SK-N-MC (cell line): ENCODE measurements around the gene NAA60.

Experiments
- DNase-seq: peaks from one replicate; pipeline ENCODE4 v3.0.0-alpha.2; 2011; ENCODE audit warnings: low read depth, low spot score
- H3K27ac ChIP-seq: fragments of 200-600 bp; sonication (generic); 2 replicates; pipeline ENCODE4 v1.5.1; 2016; ENCODE audit warnings: mixed run types
- H3K36me3 ChIP-seq: fragments of 200-600 bp; sonication (generic); 2 replicates; pipeline ENCODE4 v1.6.1; 2017; ENCODE audit warnings: antibody characterized with exemption, low read length, mixed read lengths; ENCODE audit not compliant: insufficient read depth
- H3K4me3 ChIP-seq: fragments of 200-600 bp; sonication (generic); 2 replicates; pipeline ENCODE4 v1.5.1; 2016
- H3K9ac ChIP-seq: fragments of 200-600 bp; sonication (generic); 2 replicates; pipeline ENCODE4 v1.8.0; 2017; ENCODE audit warnings: mixed run types, mixed read lengths; ENCODE audit not compliant: insufficient read length
- H3K9me3 ChIP-seq: fragments of 200-600 bp; sonication (generic); 2 replicates; pipeline ENCODE4 v1.6.1; 2017; ENCODE audit warnings: low read depth, mild to moderate bottlenecking, antibody characterized with exemption, low read length, moderate library complexity, mixed read lengths
- EZH2 ChIP-seq: fragments of 200-600 bp; sonication (generic); IDR thresholded peaks from one replicate; pipeline ENCODE4 v1.6.1; 2017; ENCODE audit warnings: antibody characterized with exemption
- FOXP2 ChIP-seq: optimal IDR thresholded peaks from 2 replicates; pipeline ENCODE3; 2011; ENCODE audit warnings: mild to moderate bottlenecking, moderate library complexity; ENCODE audit not compliant: insufficient read depth; ENCODE audit errors: extremely low read length, control extremely low read depth
- POLR2AphosphoS5 ChIP-seq: IDR thresholded peaks from 2 replicates; pipeline ENCODE4 v1.6.1; 2012; ENCODE audit warnings: mild to moderate bottlenecking, low read depth, low read length, borderline replicate concordance

Gene NAA60

DNA sequence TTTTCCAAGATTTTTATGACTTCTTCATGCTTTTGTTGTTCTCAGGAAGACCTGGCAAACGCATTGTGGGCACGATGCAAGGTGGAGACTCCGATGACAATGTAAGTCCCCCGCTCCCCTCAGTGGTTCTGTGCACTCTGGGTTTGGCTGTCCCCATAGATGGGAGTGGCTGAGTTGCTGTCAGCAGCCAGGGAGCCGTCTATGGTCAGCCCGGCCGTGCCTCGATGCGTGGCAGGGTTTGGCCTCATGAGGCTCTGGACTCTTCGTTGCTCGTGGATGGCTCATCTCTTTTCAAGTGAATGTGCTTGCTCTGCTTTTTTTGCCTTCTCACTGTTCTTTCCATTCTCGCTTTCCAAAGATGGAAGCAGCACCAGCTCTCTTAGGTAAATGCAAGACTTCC, 89.3 kb downstream of the NAA60 start:
- no peak overlapping the region for H3K9ac ChIP-seq
- no peak overlapping the region for H3K4me3 ChIP-seq
- peaks cover 29% of the 10 kb centered on the region for H3K36me3 ChIP-seq
- no peak overlapping the region for H3K27ac ChIP-seq
- no peak for TF ChIP-seq EZH2
- TF ChIP-seq FOXP2 = no peak
- TF ChIP-seq POLR2AphosphoS5 = no peak
- no peaks in the 10 kb centered on the region for H3K9me3 ChIP-seq
- DNase-seq = no peak

DNA sequence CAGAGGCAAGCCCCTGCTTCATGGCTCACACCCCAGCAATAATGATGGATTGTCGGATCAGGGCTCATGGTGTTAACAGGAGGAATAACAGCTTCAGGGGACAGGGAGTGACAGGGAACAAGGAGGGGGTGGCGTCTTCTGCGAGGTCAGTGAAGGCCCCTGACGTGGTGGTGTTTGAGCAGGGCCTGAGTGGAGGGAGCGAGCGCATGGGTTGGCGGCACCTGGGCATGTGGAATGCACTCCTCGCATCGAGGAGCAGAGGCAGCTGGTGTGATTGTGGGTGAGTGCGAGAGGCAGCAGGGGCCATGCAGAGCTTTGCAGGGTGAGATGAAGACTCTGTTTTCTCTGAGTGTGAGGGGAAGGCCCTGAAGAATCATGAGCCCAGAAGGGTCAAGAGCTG, 90.6 kb downstream of the NAA60 start:
- H3K36me3 ChIP-seq = peaks cover 30% of the 10 kb centered on the region
- no peak for DNase-seq
- H3K9ac ChIP-seq = no peak overlapping the region
- no peak for TF ChIP-seq EZH2
- no peak for TF ChIP-seq FOXP2
- TF ChIP-seq POLR2AphosphoS5 = no peak
- H3K27ac ChIP-seq = no peak overlapping the region
- H3K9me3 ChIP-seq = no peaks in the 10 kb centered on the region
- H3K4me3 ChIP-seq = no peak overlapping the region

DNA sequence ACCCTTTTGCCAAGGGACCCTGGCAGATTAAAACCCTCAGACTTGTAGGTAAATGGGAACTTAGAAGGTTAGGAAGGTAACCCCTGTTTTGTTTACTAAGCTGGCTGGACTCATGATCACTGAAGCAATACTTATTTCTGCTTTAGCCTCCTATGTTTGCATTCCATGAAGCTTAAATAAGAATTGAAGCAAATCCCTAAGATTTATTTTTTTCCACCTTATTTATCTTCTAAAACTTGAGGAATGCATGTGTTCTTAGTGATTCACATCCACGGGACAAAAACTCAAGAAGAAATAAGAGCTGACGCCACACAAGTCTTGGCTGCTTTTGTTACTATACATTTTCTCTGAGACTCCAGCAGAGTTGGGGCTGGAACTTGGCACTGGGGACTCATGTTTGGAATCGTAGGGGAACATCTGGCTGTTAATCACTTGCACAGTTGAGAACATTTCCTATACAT, 92.8 kb downstream of the NAA60 start:
- Histone ChIP-seq H3K9ac (peak overlapping the region; percentile 9), H3K4me3 (no peak overlapping the region), H3K36me3 (peaks cover 20% of the 10 kb centered on the region), H3K27ac (no peak overlapping the region), H3K9me3 (no peaks in the 10 kb centered on the region)
- TF ChIP-seq EZH2 (no peak), FOXP2 (no peak), POLR2AphosphoS5 (no peak)
- no peak for DNase-seq
